ENCODE data around the gene PIEZO2.
A peak's percentile ranks its signal among the peaks of the same experiment; 100 is the strongest.
"Not testable (repeated sequence)": the region's sequence is repeated elsewhere in the genome, so short reads cannot be mapped to it uniquely, and the experiment has no call there.

PIEZO2 gene

GRCh38 chr18:10851824-10852319 lies 297.5 kb downstream of the PIEZO2 start:
- DNase-seq (ENCODE audit: low read depth in 1 of 2, low spot score in 1 of 2), result peak in 1 of 2 experiments; percentile 54
- TF ChIP-seq JUND (IDR thresholded peaks at IDR 0.05; ENCODE audit: low read depth), result no peak
- in situ Hi-C loops (cut with HindIII; ENCODE audit: low pct_unique_long_range_greater_than_20kb, low sequenced_read_pairs), result no loop called here

GRCh38 chr18:10850840-10851239 lies 298.5 kb downstream of the PIEZO2 start:
- TF ChIP-seq JUND (IDR thresholded peaks at IDR 0.05; ENCODE audit: low read depth), result no peak
- DNase-seq (ENCODE audit: low read depth in 1 of 2, low spot score in 1 of 2), result no peak
- in situ Hi-C loops (cut with HindIII; ENCODE audit: low pct_unique_long_range_greater_than_20kb, low sequenced_read_pairs), result no loop called here

- no peak for DNase-seq (ENCODE audit: low read depth in 1 of 2, low spot score in 1 of 2)
- in situ Hi-C loops (cut with HindIII; ENCODE audit: low pct_unique_long_range_greater_than_20kb, low sequenced_read_pairs), result no loop called here
- TF ChIP-seq JUND (IDR thresholded peaks at IDR 0.05; ENCODE audit: low read depth), result no peak
Observed at GRCh38 chr18:10850216-10850615, 299.2 kb downstream of the PIEZO2 start.

DNA sequence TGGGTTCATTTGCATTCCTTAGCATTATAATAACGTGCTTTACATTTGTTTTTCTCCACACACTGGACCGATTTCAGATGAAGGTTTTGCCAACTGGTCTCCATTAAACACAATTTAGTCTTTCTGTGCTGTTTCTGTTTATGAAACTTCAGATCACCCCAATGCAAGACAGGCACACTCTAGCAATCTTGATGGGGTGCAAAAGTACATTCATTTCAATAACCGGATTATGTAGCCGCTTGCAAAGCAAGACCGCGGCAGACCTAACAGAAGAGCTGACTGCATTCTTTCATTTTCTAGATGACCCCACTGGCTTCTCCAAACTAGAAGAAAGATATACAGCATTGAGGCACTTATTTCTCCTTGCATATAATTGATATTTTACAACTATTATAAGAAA lies 301.5 kb downstream of the PIEZO2 start:
- in situ Hi-C loops (cut with HindIII; ENCODE audit: low pct_unique_long_range_greater_than_20kb, low sequenced_read_pairs), result no loop called here
- DNase-seq (ENCODE audit: low read depth in 1 of 2, low spot score in 1 of 2), result no peak
- TF ChIP-seq JUND (IDR thresholded peaks at IDR 0.05; ENCODE audit: low read depth), result no peak

DNA sequence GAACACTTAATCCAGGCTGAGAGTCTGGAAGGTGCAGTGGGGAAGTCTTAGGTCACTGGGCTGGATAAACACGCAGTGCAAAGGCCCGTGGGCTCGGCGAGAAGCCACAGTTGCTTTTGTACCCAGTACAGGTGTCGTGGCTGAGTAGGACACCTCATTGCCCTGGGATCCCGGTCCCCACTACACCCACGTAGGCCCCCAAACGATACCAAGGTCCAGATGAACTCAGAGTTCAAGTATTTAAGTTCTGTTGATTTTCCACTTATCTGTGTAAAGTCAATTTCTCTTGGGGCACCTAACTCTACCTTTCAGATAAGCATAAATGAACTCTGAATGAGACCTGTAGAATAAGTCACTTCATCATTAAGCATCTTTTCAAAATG lies 302.0 kb downstream of the PIEZO2 start:
- no peak for DNase-seq (ENCODE audit: low read depth in 1 of 2, low spot score in 1 of 2)
- in situ Hi-C loops (cut with HindIII; ENCODE audit: low pct_unique_long_range_greater_than_20kb, low sequenced_read_pairs), result no loop called here

GRCh38 chr18:10846657-10847407 lies 302.5 kb downstream of the PIEZO2 start:
- TF ChIP-seq JUND (IDR thresholded peaks at IDR 0.05; ENCODE audit: low read depth), result no peak
- no peak for DNase-seq (ENCODE audit: low read depth in 1 of 2, low spot score in 1 of 2)
- in situ Hi-C loops (cut with HindIII; ENCODE audit: low pct_unique_long_range_greater_than_20kb, low sequenced_read_pairs), result no loop called here

More for the DNA sequence above, 302.0 kb downstream of the PIEZO2 start:
- no peak for TF ChIP-seq JUND (IDR thresholded peaks at IDR 0.05; ENCODE audit: low read depth)

- in situ Hi-C loops (cut with HindIII; ENCODE audit: low pct_unique_long_range_greater_than_20kb, low sequenced_read_pairs); DNase-seq (ENCODE audit: low read depth in 1 of 2, low spot score in 1 of 2): not testable (repeated sequence)
Observed at GRCh38 chr18:10846035-10846434, 303.3 kb downstream of the PIEZO2 start.

GRCh38 chr18:10843565-10843964 lies 305.8 kb downstream of the PIEZO2 start:
- no peak for TF ChIP-seq JUND (IDR thresholded peaks at IDR 0.05; ENCODE audit: low read depth)
- in situ Hi-C loops (cut with HindIII; ENCODE audit: low pct_unique_long_range_greater_than_20kb, low sequenced_read_pairs), result no loop called here
- no peak for DNase-seq (ENCODE audit: low read depth in 1 of 2, low spot score in 1 of 2)

- in situ Hi-C loops (cut with HindIII; ENCODE audit: low pct_unique_long_range_greater_than_20kb, low sequenced_read_pairs), result no loop called here
- no peak for TF ChIP-seq JUND (IDR thresholded peaks at IDR 0.05; ENCODE audit: low read depth)
- DNase-seq (ENCODE audit: low read depth in 1 of 2, low spot score in 1 of 2), result no peak
Observed at GRCh38 chr18:10842861-10843260, 306.5 kb downstream of the PIEZO2 start.

- in situ Hi-C loops (cut with HindIII; ENCODE audit: low pct_unique_long_range_greater_than_20kb, low sequenced_read_pairs), result no loop called here
- TF ChIP-seq JUND (IDR thresholded peaks at IDR 0.05; ENCODE audit: low read depth), result no peak
- DNase-seq (ENCODE audit: low read depth in 1 of 2, low spot score in 1 of 2), result no peak
Observed at GRCh38 chr18:10842371-10842770, 307.0 kb downstream of the PIEZO2 start.

GRCh38 chr18:10841203-10841602 lies 308.2 kb downstream of the PIEZO2 start:
- no peak for DNase-seq (ENCODE audit: low read depth in 1 of 2, low spot score in 1 of 2)
- in situ Hi-C loops (cut with HindIII; ENCODE audit: low pct_unique_long_range_greater_than_20kb, low sequenced_read_pairs), result no loop called here
- TF ChIP-seq JUND (IDR thresholded peaks at IDR 0.05; ENCODE audit: low read depth), result no peak

GRCh38 chr18:10840743-10841142 lies 308.6 kb downstream of the PIEZO2 start:
- no peak for DNase-seq (ENCODE audit: low read depth in 1 of 2, low spot score in 1 of 2)
- in situ Hi-C loops (cut with HindIII; ENCODE audit: low pct_unique_long_range_greater_than_20kb, low sequenced_read_pairs), result no loop called here
- TF ChIP-seq JUND (IDR thresholded peaks at IDR 0.05; ENCODE audit: low read depth), result no peak

DNA sequence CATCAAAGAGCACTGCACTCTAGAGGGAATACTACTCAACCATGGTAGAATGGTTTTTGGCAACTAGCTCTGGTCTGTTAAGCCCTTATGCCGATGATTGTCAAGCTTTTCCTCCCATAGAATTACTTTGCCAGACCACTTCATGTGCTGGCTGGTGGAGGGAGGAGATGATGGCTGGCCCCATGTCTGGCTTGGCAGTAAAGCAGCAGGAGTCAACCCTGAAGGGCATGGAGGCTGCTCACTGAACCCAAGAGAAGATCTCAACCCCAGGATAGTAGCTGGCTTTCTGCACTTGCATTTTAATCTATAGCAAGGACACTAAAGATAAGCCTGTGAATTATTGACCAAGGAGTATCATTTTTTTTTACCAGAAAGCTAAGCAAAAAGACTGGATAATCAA lies 309.9 kb downstream of the PIEZO2 start:
- DNase-seq (ENCODE audit: low read depth in 1 of 2, low spot score in 1 of 2), result no peak
- no peak for TF ChIP-seq JUND (IDR thresholded peaks at IDR 0.05; ENCODE audit: low read depth)
- in situ Hi-C loops (cut with HindIII; ENCODE audit: low pct_unique_long_range_greater_than_20kb, low sequenced_read_pairs), result no loop called here

- no peak for DNase-seq (ENCODE audit: low read depth in 1 of 2, low spot score in 1 of 2)
- in situ Hi-C loops (cut with HindIII; ENCODE audit: low pct_unique_long_range_greater_than_20kb, low sequenced_read_pairs), result no loop called here
- TF ChIP-seq JUND (IDR thresholded peaks at IDR 0.05; ENCODE audit: low read depth), result no peak
Observed at GRCh38 chr18:10838553-10838952, 310.8 kb downstream of the PIEZO2 start.
